ENCODE results near the gene MACROD1.

The MACROD1 gene

GRCh38 chr11:64085906-64086257 lies 80.0 kb downstream of the MACROD1 start:
- no peaks in the 10 kb centered on the region for H3K36me3 Mint-ChIP-seq (ENCODE audit: low read depth)
- H3K4me3 Mint-ChIP-seq = no peak overlapping the region
- peaks cover 20% of the 10 kb centered on the region for H3K27me3 Mint-ChIP-seq (ENCODE audit: low read depth)
- peaks cover 44% of the 10 kb centered on the region for H3K4me1 Mint-ChIP-seq
- H3K9me3 Mint-ChIP-seq = no peaks in the 10 kb centered on the region
- H3K27ac Mint-ChIP-seq = peak overlapping the region; percentile 37 to 74 (median 55)
- TF ChIP-seq, protein P1, sequence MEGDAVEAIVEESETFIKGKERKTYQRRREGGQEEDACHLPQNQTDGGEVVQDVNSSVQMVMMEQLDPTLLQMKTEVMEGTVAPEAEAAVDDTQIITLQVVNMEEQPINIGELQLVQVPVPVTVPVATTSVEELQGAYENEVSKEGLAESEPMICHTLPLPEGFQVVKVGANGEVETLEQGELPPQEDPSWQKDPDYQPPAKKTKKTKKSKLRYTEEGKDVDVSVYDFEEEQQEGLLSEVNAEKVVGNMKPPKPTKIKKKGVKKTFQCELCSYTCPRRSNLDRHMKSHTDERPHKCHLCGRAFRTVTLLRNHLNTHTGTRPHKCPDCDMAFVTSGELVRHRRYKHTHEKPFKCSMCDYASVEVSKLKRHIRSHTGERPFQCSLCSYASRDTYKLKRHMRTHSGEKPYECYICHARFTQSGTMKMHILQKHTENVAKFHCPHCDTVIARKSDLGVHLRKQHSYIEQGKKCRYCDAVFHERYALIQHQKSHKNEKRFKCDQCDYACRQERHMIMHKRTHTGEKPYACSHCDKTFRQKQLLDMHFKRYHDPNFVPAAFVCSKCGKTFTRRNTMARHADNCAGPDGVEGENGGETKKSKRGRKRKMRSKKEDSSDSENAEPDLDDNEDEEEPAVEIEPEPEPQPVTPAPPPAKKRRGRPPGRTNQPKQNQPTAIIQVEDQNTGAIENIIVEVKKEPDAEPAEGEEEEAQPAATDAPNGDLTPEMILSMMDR (IDR thresholded peaks at IDR 0.05; ENCODE audit: unreplicated experiment in 3 of 3) = no peak

- Mint-ChIP-seq H3K9me3 (no peaks in the 10 kb centered on the region), H3K4me3 (no peak overlapping the region), H3K36me3 (ENCODE audit: low read depth) (no peaks in the 10 kb centered on the region), H3K4me1 (peaks cover 46% of the 10 kb centered on the region), H3K27ac (peak overlapping the region in 1 of 3 experiments; percentile 65), H3K27me3 (ENCODE audit: low read depth) (peaks cover 20% of the 10 kb centered on the region)
- TF ChIP-seq, protein P1 (IDR thresholded peaks at IDR 0.05; ENCODE audit: unreplicated experiment in 3 of 3) = no peak
Measured at GRCh38 chr11:64084951-64085710, 80.8 kb downstream of the MACROD1 start.

DNA sequence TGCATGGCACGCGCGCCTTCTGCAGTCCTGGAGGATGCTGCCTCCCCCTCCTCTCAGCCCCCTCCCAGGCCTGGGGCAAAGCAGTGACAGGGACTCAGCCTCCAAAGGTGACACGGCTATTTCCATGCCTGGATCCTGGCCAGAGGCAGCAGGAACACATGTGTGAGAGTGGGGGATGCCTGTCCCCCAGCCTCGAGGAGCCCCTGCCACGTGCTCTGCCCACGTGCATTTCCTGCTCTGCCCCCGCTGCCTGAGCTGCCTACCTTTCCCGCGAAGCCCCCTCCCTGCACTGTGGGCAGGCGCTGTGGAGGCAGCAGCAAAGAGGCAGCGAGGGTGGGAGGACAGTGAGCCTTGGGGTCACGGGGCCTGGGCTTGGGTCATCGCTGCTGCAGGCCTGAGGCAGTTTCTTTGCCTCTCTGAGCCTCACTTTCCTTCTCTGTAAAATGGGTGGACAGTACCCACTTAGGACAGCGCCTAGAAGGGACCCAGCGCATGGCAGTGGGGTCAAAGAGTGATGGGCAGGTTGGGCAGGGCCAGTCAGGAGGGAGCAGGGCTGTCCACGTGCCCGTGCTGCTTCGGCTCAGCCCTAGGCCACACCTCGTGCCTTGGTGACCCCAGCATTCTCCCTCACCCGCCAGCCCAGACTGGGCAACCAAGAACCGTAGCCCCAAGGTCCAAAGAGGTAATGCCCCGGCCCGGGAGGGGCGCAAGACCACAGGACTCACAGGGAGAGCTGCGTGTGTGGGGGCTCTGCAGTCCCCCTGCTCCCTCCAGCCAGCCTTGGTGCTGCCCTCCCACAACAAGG lies 81.6 kb downstream of the MACROD1 start:
- no peaks in the 10 kb centered on the region for H3K36me3 Mint-ChIP-seq (ENCODE audit: low read depth)
- H3K4me3 Mint-ChIP-seq = no peak overlapping the region
- peaks cover 22% of the 10 kb centered on the region for H3K27me3 Mint-ChIP-seq (ENCODE audit: low read depth)
- TF ChIP-seq, protein P1 (IDR thresholded peaks at IDR 0.05; ENCODE audit: unreplicated experiment in 3 of 3) = no peak
- peaks cover 47% of the 10 kb centered on the region for H3K4me1 Mint-ChIP-seq
- no peaks in the 10 kb centered on the region for H3K9me3 Mint-ChIP-seq
- H3K27ac Mint-ChIP-seq = no peak overlapping the region

GRCh38 chr11:64083398-64084080 lies 82.4 kb downstream of the MACROD1 start:
- Mint-ChIP-seq H3K4me3 (no peak overlapping the region), H3K27ac (peak overlapping the region in 2 of 3 experiments; percentile 28 to 44), H3K27me3 (ENCODE audit: low read depth) (peaks cover 20% of the 10 kb centered on the region), H3K9me3 (no peaks in the 10 kb centered on the region), H3K4me1 (peaks cover 52% of the 10 kb centered on the region), H3K36me3 (ENCODE audit: low read depth) (no peaks in the 10 kb centered on the region)
- TF ChIP-seq, protein P1 (IDR thresholded peaks at IDR 0.05; ENCODE audit: unreplicated experiment in 3 of 3) = no peak

DNA sequence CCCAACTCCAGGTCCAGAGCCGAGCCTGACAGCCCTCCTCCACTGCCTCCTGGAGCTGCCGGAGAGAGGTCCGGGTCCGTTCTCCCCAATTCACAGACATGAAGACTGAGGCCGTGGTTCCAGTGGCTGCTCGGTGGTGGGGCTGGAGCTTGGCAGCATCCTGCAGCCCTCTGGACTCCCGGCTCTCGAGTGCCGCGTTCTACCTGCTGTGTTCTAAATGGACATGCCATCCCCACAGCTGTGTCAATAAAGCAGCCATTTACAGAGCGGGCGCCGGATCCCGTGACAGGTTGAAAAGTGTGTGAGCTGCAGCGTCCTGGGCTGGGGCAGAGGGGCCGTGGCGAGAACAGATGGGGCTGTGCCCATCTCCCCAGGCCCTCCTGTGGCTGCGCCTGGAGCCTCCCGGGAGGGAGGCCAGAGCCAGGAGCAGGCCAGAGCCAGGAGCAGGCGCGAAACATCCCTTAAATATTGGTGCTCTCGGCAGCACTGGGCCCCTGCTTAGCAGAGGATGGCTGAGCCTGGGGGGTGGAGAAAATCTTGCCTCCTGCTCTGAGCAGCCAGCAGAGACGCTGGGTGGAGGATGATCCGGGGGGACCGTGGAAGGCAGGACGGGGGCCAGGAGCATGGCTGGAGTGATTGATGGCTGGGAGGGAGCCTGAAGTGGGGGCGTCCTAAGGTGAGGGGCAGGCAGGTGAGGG lies 84.0 kb downstream of the MACROD1 start:
- Mint-ChIP-seq H3K9me3 (no peaks in the 10 kb centered on the region), H3K27me3 (ENCODE audit: low read depth) (peaks cover 18% of the 10 kb centered on the region), H3K4me1 (peaks cover 51% of the 10 kb centered on the region), H3K4me3 (no peak overlapping the region), H3K36me3 (ENCODE audit: low read depth) (no peaks in the 10 kb centered on the region), H3K27ac (no peak overlapping the region)
- TF ChIP-seq, protein P1 (IDR thresholded peaks at IDR 0.05; ENCODE audit: unreplicated experiment in 3 of 3) = no peak

All from nephron (organoid).